ENCODE results near the gene SNCB. TPM values are rescaled to one million over a fixed set of nuclear protein-coding genes. Genes with fewer than 3 reads are reported as not detected.

Gene SNCB
- total RNA-seq, 1 donor = not detected

- DNase-seq (ENCODE audit: low read depth) = no peak
- TF ChIP-seq CTCF (IDR thresholded peaks at IDR 0.05; ENCODE audit: insufficient read depth, low read depth, low read length) = no peak
- no peak overlapping the region for H3K4me3 ChIP-seq (ENCODE audit: low read depth, low read length)
These were observed 20.1 kb upstream of the SNCB start for GRCh38 chr5:176650354-176650884.

DNA sequence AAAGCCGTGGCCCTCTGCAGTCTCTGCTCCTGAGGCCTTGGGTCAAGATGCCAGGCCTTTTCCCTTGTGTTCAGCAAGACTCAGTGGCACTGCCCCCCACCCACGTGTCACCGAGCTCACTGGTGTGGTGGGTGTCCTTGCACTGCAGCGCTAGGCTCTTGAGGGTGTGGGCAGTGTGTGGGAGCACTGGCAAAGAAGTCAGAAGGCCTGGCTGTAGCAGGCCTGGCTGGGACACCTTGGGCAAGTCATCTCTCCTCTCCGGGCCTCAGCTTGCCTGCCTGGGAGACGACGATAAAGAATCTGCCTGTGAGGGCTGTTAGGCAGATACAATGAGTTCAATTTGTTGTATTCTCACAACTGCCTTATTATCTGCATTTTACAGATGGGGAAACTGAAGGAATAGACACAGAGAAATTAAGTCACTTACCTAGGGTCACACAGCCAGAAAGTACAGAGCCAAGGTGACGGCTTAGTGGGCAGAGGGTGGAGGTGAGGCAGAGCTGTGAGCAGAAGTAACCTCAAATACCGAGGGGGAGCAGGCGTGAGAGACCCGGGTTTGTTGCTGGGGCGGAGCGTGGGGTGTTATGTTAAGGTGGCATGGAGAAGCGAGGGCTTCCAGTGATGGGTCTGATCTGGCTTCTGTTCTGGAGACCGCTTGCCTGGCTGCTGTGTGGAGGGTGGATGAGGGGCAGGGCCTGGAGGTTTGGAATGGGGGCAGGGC, 18.3 kb upstream of the SNCB start:
- no peak for TF ChIP-seq CTCF (IDR thresholded peaks at IDR 0.05; ENCODE audit: insufficient read depth, low read depth, low read length)
- H3K4me3 ChIP-seq (ENCODE audit: low read depth, low read length) = peak overlapping the region; percentile 87
- DNase-seq (ENCODE audit: low read depth) = no peak

DNA sequence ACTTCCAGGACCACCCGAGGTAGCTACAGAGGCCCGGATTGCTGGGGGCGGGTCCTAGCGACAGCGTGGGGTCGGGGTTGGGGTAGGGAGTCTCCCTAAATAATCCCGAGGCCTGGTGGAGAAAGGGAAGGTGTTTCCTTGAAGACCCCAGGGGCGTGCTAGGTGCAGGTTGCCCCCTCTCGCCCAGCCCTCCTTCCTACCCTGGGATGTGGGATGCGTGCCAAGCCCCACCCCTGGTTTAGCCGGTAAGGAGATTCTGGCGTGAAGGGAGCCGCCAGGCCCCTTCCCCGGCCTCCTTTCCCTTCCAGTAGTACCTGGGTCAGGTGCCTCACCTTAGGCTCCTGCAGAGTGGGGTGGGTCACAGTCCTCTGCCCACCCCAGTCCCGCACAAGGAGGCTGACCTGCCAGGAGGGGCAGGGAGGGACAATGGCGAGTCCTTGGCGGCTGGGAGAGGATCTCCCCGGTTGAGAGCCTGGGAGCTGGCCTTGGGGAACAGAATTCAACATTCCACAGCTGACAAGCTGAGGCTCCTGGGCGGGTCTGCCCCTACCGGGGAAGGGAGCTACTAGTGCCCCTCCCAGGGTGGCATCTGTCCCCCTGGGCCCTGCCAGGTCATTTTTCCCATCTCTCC, 17.6 kb upstream of the SNCB start:
- peak; percentile 31 for DNase-seq (ENCODE audit: low read depth)
- no peak for TF ChIP-seq CTCF (IDR thresholded peaks at IDR 0.05; ENCODE audit: insufficient read depth, low read depth, low read length)

DNA sequence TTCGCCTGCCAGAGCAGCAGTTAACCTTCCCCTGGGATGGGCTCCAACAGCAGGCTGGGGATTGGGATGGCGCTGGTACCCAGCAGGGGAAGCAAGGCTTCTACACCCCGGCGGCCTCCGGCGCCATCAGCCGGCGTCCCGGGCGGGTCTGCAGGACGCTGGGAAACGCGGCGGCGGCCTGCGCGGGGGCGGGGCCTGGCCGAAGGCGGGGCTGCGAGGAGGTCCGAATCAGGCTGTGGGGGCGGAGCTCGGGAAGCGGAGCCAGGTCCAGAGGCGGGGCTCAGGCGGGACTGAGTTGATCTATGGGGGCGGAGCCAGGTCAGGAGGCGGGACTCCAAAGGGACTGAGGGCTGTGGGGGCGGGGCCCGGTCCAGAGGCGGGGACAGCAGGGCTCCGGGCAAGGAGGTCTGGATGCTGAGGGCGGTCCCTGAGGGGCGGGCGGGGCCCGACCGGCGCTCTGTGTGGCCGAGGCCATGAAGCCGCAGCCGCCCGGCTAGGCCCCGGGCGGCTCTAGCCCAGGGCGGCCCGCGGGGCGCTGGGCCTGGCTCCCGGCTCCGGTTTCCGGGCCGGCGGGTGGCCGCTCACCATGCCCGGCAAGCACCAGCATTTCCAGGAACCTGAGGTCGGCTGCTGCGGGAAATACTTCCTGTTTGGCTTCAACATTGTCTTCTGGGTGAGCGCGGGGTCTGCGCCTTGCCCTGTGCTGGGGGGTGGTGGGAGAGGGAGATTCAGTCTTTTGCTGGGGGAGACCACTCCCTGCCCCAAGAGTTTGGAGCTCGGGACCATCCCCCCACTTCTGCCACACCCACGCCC, 16.9 kb upstream of the SNCB start, which contains the start of gene TSPAN17:
Gene TSPAN17 (plus strand): TSS at position 455 of the 813 bp plus-strand sequence. CDS start 132 bp downstream, at position 587.
- peak within 1 kb of the TSS; percentile 87 for H3K4me3 ChIP-seq (ENCODE audit: low read depth, low read length)
- TF ChIP-seq CTCF (IDR thresholded peaks at IDR 0.05; ENCODE audit: insufficient read depth, low read depth, low read length) = peak; percentile 24
- DNase-seq (ENCODE audit: low read depth) = peak; percentile 99

More for the DNA sequence above, 17.6 kb upstream of the SNCB start:
- H3K4me3 ChIP-seq (ENCODE audit: low read depth, low read length) = peak overlapping the region; percentile 87

GRCh38 chr5:176646707-176647029, 16.3 kb upstream of the SNCB start:
- no peak for DNase-seq (ENCODE audit: low read depth)

More at GRCh38 chr5:176646707-176647029, 16.3 kb upstream of the SNCB start:
- no peak for TF ChIP-seq CTCF (IDR thresholded peaks at IDR 0.05; ENCODE audit: insufficient read depth, low read depth, low read length)
- peak overlapping the region; percentile 45 for H3K4me3 ChIP-seq (ENCODE audit: low read depth, low read length)
